Heart left ventricle (tissue), 16 donors: ENCODE measurements around the gene MAN1C1. TPM values are rescaled to one million over a fixed set of nuclear protein-coding genes. Genes with fewer than 3 reads are reported as not detected.

Source experiments
- ATAC-seq, 4 donors: fragments of 200-7000 bp; cut with Tn5 transposase; one replicate each; pipeline ENCODE4 v1.9.1; 2020 to 2022; ENCODE audit warnings: moderate library complexity in 4 of 4, mild to moderate bottlenecking in 3 of 4, moderate number of reproducible peaks in 1 of 4
- DNase-seq, 5 donors: peaks; one replicate each; pipeline ENCODE4 v3.0.0-alpha.2; 2020
- H3K27ac ChIP-seq, 12 donors: fragments of 200-600 bp; sonication (generic) in 4 of 12; one replicate each; pipeline versions ENCODE4 v1.5.0 to v1.8.0; 2016 to 2022; ENCODE audit warnings: mild to moderate bottlenecking in 2 of 12
- H3K27me3 ChIP-seq, 9 donors: fragments of 200-600 bp; sonication (generic) in 2 of 9; one replicate each; pipeline versions ENCODE4 v1.5.1 to v1.8.0; 2016 to 2022; ENCODE audit warnings: mild to moderate bottlenecking in 3 of 9
- H3K36me3 ChIP-seq, 9 donors: fragments of 200-600 bp; sonication (generic) in 2 of 9; one replicate each; pipeline versions ENCODE4 v1.5.0 to v1.8.0; 2018 to 2022; ENCODE audit warnings: mild to moderate bottlenecking in 2 of 9
- H3K4me1 ChIP-seq, 12 donors: fragments of 200-600 bp; sonication (generic) in 4 of 12; one replicate each; pipeline versions ENCODE4 v1.5.0 to v1.8.0; 2016 to 2022; ENCODE audit warnings: mild to moderate bottlenecking in 3 of 12
- H3K4me3 ChIP-seq, 12 donors: fragments of 200-600 bp; sonication (generic) in 4 of 12; one replicate each; pipeline versions ENCODE4 v1.5.0 to v1.8.0; 2017 to 2022; ENCODE audit warnings: mild to moderate bottlenecking in 9 of 12, moderate library complexity in 4 of 12
- H3K9me3 ChIP-seq, 12 donors: fragments of 200-600 bp; sonication (generic) in 4 of 12; one replicate each; pipeline versions ENCODE4 v1.5.0 to v1.8.0; 2016 to 2022; ENCODE audit warnings: mild to moderate bottlenecking in 1 of 12
- CTCF ChIP-seq, 12 donors: fragments of 200-600 bp; sonication (generic) in 4 of 12; IDR thresholded peaks; one replicate each; pipeline versions ENCODE4 v1.5.0 to v1.8.0; 2018 to 2022; ENCODE audit warnings: antibody characterized with exemption in 12 of 12, mild to moderate bottlenecking in 5 of 12
- POLR2A ChIP-seq, 2 donors: fragments of 450-650 bp; IDR thresholded peaks; one replicate each; pipeline ENCODE4 v1.6.1; 2017; ENCODE audit warnings: antibody characterized with exemption in 2 of 2, mild to moderate bottlenecking in 2 of 2, moderate library complexity in 2 of 2
- WGBS, 4 donors: extraction: QIAGEN DNeasy Blood & Tissue Kit in 2 of 4; methylation state at CpG; one replicate each; pipeline versions ENCODE4 v1.1.5 to v1.1.7; 2013 to 2018; 5-methylcytosine and 5-hydroxymethylcytosine counted together
- intact Hi-C, 10 donors: fragments of 100-400 bp; cut with DNase I; formaldehyde crosslinking; loops; one replicate each; pipeline versions ENCODE4 v1.11.1 to v1.14.2; 2022
- polyA plus RNA-seq, 2 donors: library from polyadenylated mRNA; stranded (reverse); fragments of 200-250 nt; gene quantifications; one replicate each; pipeline ENCODE4 v1.2.3, GENCODE V29; 2013
- total RNA-seq, 9 donors: library from RNA; depleted of rRNA in 2 of 9; stranded (reverse); fragments of >200 nt in 2 of 9; fragmentation: NEBNext Ultra II Directional in 3 of 9; extraction: Animal tissue kit (Norgen Biotek cat#: 25700) in 3 of 9; gene quantifications; one replicate each; pipeline versions ENCODE4 v1.1.0 to v1.2.4, GENCODE V29; 2016 to 2023
- donor health status: ischemic (EF 13 %, LVEDD 7.1; RV severe dilation, severe dysfunction).
- donor health status: healthy with polysubstance abuse.
- donor health status: DM: no; HTN: yes; CAD: no.
- donor health status: DM: no; HTN: no; CAD: no.
- donor health status: ischemic (EF 25% LVEDD 6.9; RV normal size, moderate dysfunction).
- donor health status: ischemic (EF 25% LVEDD 5.7; RV mildly dilated, moderate dysfunction).
- donor health status: healthy.
- donor health status: DM: yes; HTN: yes; CAD: no.
- donor health status: ischemic (EF 35%, LVEDD 5.7; RV mildly dilated, moderate dysfunction).
- donor health status: nonischemic (EF 11% LVEDD 7.7; RV severe dilation, severe dysfunction).
- donor health status: DM: yes; HTN: yes; CAD: no.
- donor health status: PGD.
- donor health status: ischemic (EF 29% LVEDD 5.4; RV normal size, mild dysfunction).
- donor health status: nonischemic (EF 23%, LVEDD 6.1; RV moderate dilation, normal function).

MAN1C1 gene
- total and polyA plus RNA-seq, 11 donors: 7.7 to 25.7 (median 14.7) TPM

DNA sequence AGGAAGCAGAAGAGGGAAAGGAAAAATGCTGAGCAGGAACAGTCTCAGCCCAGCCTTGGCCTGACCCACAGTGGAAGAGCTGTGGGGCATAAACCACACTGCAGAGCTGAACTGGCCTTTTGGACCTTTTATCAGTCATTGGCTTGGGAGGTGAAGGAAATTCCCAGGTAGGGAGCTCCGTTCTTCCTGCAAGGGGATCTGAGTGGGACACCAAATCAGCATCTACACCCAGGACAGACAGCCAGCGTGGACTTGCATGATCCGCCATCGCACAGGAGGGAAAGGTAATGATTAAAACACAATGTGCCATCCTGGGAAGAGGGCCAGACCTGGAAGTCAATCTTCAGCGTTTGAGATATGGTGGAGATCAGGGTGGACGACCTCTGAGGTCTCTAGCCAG is 202.0 kb downstream of the MAN1C1 start:
- 28 to 48% (median 41%) methylated on average over 6 of the region's 6 CpGs for WGBS, 4 donors
- intact Hi-C loops: loop anchor here in 2 of 10 donors (5.0 to 10.0 kb wide), 2 partner anchors 571 to 574 kb away; partner anchors contain the start of gene RSRP1 (in 2 of the 2)

DNA sequence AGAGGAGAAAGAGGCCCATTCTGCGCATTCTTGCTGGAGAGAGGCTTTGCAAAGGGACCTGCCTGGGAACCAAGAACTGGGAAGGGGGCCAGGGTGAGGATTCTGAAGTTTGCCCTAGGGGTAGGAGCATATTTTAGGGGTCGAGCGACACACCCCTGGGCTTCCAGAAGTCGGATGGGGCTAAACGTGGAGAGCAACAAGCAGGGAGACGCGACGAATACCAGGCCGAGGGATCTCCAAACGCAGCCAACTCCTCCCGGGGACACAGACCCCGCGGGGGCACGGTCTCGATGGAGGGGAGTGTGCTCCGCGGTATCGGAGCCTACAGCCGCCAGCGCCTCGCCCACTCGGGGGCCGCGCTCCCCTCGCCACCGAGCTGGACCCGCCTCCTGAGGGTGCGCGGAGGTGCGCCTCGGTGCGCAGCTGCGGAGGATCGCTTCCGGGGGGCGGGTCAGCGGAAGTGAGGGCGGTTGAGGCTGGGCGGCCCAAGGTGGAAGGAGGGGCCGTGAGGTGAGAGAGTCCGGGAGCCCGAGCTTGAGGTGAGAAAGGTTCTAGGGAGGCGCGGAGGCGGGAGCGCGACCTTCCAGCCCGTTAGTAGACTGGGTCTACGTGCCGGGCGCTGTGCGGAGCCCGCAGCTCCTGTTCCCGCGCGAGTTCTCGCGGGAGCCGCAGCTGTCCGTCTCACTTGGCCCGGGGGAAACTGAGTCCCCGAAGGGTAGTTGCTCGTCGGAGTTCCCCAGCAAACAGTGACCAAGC is 203.1 kb downstream of the MAN1C1 start, which contains the start of gene MTFR1L:
TSS of gene MTFR1L (plus strand) at position 464 of the 756 bp plus-strand sequence. CDS start 3,151 bp downstream, outside the sequence.
- TF ChIP-seq CTCF (IDR thresholded peaks at IDR 0.05) (no peak), POLR2A (IDR thresholded peaks at IDR 0.05) (peak in 1 of 2 donors; percentile 89)
- H3K4me3 ChIP-seq: peak within 1 kb of the TSS; percentile 74 to 98 (median 89)
- peak; percentile 90 to 93 (median 92) for DNase-seq
- H3K9me3 ChIP-seq: no peaks in the 10 kb centered on the region
- WGBS, 4 donors: 1% methylated on average over 35 to 64 of the region's 64 CpGs
- H3K36me3 ChIP-seq: peaks cover 0 to 32% (median 23%) of the 10 kb centered on the region in 9 donors
- peak; percentile 89 to 91 (median 90) for ATAC-seq
- intact Hi-C loops: loop anchor here in 4 of 10 donors (2.0 to 10.0 kb wide), 5 partner anchors 55 to 575 kb away; partner anchors contain the start of genes PAFAH2 (in 3 of the 4), RSRP1 (in 2 of the 4) and PAQR7 (in 1 of the 4)
- H3K4me1 ChIP-seq: peaks cover 0 to 59% (median 34%) of the 10 kb centered on the region in 12 donors
- peak within 1 kb of the TSS; percentile 81 to 98 (median 92) for H3K27ac ChIP-seq
- H3K27me3 ChIP-seq: no peaks in the 10 kb centered on the region

More for the DNA sequence above, 202.0 kb downstream of the MAN1C1 start:
- TF ChIP-seq POLR2A (IDR thresholded peaks at IDR 0.05) (no peak), CTCF (IDR thresholded peaks at IDR 0.05) (no peak)
- Histone ChIP-seq H3K4me1 (peaks cover 0 to 53% (median 30%) of the 10 kb centered on the region in 12 donors), H3K4me3 (peak overlapping the region in 7 of 12 donors; percentile 84 to 96 (median 88)), H3K9me3 (no peaks in the 10 kb centered on the region), H3K27me3 (no peaks in the 10 kb centered on the region), H3K36me3 (peaks cover 0 to 37% (median 29%) of the 10 kb centered on the region in 9 donors), H3K27ac (peak overlapping the region in 4 of 12 donors; percentile 40 to 90 (median 46))
- ATAC-seq (no peak), DNase-seq (no peak)

GRCh38 chr1:25820247-25821111 is 203.9 kb downstream of the MAN1C1 start:
- Histone ChIP-seq H3K9me3 (no peaks in the 10 kb centered on the region), H3K36me3 (peaks cover 0 to 31% (median 15%) of the 10 kb centered on the region in 9 donors), H3K4me1 (peaks cover 0 to 61% (median 34%) of the 10 kb centered on the region in 12 donors), H3K4me3 (peak overlapping the region; percentile 74 to 98 (median 89)), H3K27me3 (no peaks in the 10 kb centered on the region), H3K27ac (peak overlapping the region; percentile 81 to 98 (median 92))
- ATAC-seq: peak; percentile 39 to 63 (median 61)
- 1 to 2% (median 1%) methylated on average over 42 to 67 of the region's 67 CpGs for WGBS, 4 donors
- intact Hi-C loops: loop anchor here in 3 of 10 donors (2.0 to 10.0 kb wide), 3 partner anchors 54 to 178 kb away; partner anchors contain the start of genes PAFAH2 (in 3 of the 3) and PAQR7 (in 1 of the 3)
- TF ChIP-seq CTCF (IDR thresholded peaks at IDR 0.05) (no peak), POLR2A (IDR thresholded peaks at IDR 0.05) (no peak)
- DNase-seq: peak in 3 of 5 donors; percentile 56 to 71 (median 63)
